HG03108 (cell line): ENCODE results near the gene VRK1.

Source experiments
- ATAC-seq: cut with Tn5 transposase; IDR thresholded peaks from one replicate; pipeline ENCODE4 v1.9.1; 2021; ENCODE audit warnings: moderate library complexity; ENCODE audit not compliant: unreplicated experiment

Gene VRK1

DNA sequence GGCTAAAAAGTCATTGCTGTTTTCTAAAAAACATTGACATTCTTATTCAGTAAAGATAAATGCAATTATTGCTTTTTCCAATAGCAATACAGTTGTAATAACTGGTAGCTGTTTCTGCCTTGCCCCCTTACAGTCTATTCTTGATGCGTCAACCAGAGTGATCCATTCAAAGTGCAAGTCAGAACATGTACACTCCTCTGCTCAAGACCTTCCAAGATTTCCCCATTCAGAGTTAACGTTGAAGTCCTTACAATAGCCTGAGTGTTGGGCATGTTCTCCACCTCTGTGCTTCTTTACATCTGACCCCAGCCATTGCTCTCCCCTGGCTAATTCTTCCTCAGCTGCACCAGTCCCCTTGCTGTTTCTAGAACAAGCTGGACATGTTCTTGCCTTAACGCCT lies 24.3 kb downstream of the VRK1 start:
- ATAC-seq: no peak

- no peak for ATAC-seq
These were observed 26.5 kb downstream of the VRK1 start for GRCh38 chr14:96823652-96824051.

GRCh38 chr14:96824283-96824682 lies 27.1 kb downstream of the VRK1 start:
- ATAC-seq: no peak

DNA sequence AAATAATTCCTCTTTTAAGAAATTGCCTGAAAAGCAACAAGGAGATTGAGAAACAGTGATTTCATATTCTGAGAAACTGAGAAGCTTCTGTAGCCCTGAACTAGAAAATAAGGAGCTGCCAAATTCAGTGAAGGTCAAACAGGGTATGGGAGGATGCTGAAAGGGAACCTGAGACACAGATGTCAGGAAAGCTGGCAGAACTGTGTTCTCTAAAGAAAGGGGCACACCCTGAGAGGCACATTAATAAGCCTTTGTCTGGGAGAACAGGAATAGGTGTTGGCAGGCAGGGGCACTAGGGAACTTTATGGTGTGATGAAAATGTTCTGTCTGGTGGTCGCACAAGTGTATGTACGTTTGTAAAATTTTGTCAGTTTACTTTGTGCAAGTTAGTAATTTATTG lies 29.6 kb downstream of the VRK1 start:
- ATAC-seq: no peak

- no peak for ATAC-seq
These were observed 30.1 kb downstream of the VRK1 start for GRCh38 chr14:96827290-96827689.

- no peak for ATAC-seq
These were observed 32.6 kb downstream of the VRK1 start for GRCh38 chr14:96829791-96830190.

DNA sequence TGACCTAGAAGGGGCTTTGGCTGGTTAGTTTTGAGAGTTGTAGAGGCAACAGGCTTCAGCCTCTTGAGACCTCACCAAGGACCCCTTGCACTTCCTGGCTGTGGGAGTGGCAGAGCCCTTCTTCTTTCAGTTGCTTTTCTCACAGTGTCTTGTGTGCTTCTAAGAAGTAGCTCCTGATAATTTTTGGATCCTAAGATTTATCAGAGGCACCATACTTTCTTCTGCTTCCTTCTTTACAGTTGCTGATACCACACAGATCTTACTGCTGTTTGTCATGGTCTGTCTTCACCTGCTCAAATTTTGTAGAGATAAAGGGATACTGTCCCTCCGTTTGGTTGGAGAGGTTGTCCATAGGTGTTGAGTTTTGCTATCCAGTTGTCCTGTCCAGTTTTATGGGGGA lies 33.8 kb downstream of the VRK1 start:
- ATAC-seq: no peak

GRCh38 chr14:96832351-96832750 lies 35.2 kb downstream of the VRK1 start:
- no peak for ATAC-seq

- no peak for ATAC-seq
These were observed 41.3 kb downstream of the VRK1 start for GRCh38 chr14:96838449-96838848.

GRCh38 chr14:96839251-96839650 lies 42.1 kb downstream of the VRK1 start:
- ATAC-seq: no peak

- no peak for ATAC-seq
These were observed 46.0 kb downstream of the VRK1 start for GRCh38 chr14:96843137-96843536.

- ATAC-seq: no peak
These were observed 47.8 kb downstream of the VRK1 start for GRCh38 chr14:96844857-96845570.

GRCh38 chr14:96847451-96847850 lies 50.3 kb downstream of the VRK1 start:
- ATAC-seq: no peak

- ATAC-seq: no peak
These were observed 50.8 kb downstream of the VRK1 start for GRCh38 chr14:96848011-96848410.

DNA sequence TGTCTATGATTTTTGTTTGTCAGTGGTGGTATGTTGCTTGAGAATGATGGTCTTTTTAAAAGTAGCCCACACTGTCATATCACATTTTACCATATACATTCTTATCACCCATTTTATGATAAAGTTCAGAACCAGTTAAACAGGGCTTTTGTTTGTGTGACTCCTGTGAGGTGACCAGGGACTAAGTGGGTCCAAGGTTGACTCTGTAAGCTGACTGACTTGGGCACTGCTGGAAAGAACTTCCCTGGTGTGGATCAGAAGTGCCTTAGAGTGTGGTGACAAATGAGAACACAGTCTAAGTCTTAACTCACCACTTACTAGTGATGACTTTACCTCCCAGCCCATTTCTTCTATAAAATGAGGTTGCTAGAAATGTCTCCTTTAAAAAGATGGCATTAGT lies 52.6 kb downstream of the VRK1 start:
- no peak for ATAC-seq

- ATAC-seq: no peak
These were observed 54.7 kb downstream of the VRK1 start for GRCh38 chr14:96851694-96852381.

DNA sequence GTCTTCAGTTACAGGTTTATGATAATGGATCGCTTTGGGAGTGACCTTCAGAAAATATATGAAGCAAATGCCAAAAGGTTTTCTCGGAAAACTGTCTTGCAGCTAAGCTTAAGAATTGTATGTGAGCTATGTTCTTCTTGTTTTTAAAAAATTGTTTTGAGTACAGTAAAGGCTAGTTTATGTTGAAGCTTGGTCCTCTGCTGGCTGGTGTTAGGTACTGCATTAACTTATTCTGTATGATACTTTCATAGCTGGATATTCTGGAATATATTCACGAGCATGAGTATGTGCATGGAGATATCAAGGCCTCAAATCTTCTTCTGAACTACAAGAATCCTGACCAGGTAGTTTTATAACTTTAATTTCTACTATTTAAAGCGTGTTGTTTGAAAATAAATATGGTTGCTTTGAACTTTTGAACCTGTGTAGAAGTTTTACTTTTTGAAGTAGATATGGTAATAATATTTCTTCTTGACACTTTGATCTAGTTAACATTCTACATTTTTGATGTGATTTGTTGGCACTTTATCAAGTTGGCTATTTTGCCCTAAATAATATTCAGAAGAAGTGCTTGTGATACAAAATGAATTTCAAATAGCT lies 55.7 kb downstream of the VRK1 start:
- no peak for ATAC-seq

DNA sequence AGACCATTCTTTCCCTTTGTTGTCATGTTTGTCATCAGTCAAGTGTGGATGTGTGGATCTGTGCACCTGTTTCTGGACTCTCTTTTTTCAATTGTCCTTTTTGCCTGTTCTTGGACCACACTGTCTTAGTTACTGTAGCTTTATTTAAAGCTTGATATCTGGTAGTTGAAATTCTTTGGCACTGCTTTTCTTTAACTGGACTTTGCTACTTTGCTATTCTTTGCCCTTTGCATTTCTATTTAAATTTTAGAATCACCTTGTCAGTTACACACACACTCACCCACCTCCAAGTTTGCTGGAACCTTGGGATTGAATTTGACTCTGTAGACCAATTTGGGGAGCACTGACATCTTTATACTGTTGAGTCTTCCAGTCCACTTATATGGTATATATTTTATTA lies 61.5 kb downstream of the VRK1 start:
- no peak for ATAC-seq

DNA sequence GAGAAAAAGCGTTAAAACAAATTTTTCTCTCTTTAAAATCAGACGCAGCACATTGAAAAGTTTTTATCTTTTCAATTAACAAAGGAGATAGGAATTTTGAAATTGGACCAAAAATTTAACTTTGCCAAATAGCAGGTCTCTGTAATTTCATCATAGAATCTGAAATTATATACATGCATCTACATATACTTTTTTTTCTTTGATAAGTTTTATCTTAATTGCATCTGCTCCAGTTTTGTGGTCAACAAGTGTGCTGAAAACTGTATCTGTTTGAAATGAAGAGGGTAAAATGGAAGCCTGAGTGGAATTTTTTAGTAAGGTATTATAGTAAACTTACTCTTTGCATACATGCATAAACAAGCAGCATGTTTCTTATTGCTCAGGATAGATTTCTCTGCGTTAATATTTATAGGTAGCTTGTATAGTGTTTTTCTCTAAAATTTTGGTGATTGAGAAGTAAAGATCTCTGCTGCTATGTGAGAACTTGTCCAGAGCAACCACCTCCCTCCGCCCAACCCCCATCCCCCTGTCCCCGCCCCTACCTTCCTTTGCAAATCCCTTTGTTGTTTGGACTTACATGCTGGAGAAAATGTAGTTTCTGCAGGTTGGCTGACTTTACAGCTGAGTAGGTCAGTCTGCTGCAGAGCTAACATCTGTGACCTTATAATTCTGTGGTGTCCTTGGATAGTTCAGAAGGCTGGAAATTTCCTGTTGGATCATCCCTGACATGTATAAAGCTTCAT lies 64.6 kb downstream of the VRK1 start:
- no peak for ATAC-seq

- ATAC-seq: no peak
These were observed 66.3 kb downstream of the VRK1 start for GRCh38 chr14:96863327-96863985.

GRCh38 chr14:96863986-96864330 lies 66.8 kb downstream of the VRK1 start:
- no peak for ATAC-seq
